MCF 10A (cell line): ENCODE data around the gene MS4A10. TPM values are rescaled to one million over a fixed set of nuclear protein-coding genes. Genes with fewer than 3 reads are reported as not detected.

ENCODE experiments used
- BruUV-seq: library from RNA; stranded (reverse); fragments of 400-500 nt; replicated peaks from 2 replicates; lab custom pipeline; 2021; lab: Mats Ljungman, UMichigan
- CTCF ChIA-PET: fragments of 300-600 bp; sonication (Branson Sonifier 250); formaldehyde crosslinking; extraction: SDS; loops from one replicate; lab custom pipeline; 2021; ENCODE audit warnings: antibody characterized with exemption, inconsistent platforms; lab: Yijun Ruan, JAX
- POLR2A ChIA-PET: fragments of 300-600, 350-650 bp; sonication (Branson Sonifier 250); formaldehyde crosslinking; extraction: SDS; loops from one replicate; lab custom pipeline; 2020; ENCODE audit warnings: antibody characterized with exemption, inconsistent platforms; lab: Yijun Ruan, JAX
- DNase-seq: peaks from one replicate; pipeline ENCODE4 v3.0.0-alpha.2; 2018; ENCODE audit not compliant: unreplicated experiment
- H3K27ac Mint-ChIP-seq: one replicate; pipeline ENCODE4 v1.8.0; 2022; ENCODE audit warnings: mild to moderate bottlenecking, low read depth, mixed read lengths; ENCODE audit not compliant: unreplicated experiment
- H3K27me3 Mint-ChIP-seq: one replicate; pipeline ENCODE4 v1.8.0; 2022; ENCODE audit warnings: mixed read lengths; ENCODE audit not compliant: insufficient read depth, unreplicated experiment
- H3K36me3 Mint-ChIP-seq: one replicate; pipeline ENCODE4 v1.8.0; 2022; ENCODE audit warnings: mild to moderate bottlenecking, moderate library complexity, mixed read lengths; ENCODE audit not compliant: insufficient read depth, unreplicated experiment
- H3K4me1 Mint-ChIP-seq: one replicate; pipeline ENCODE4 v1.8.0; 2022; ENCODE audit warnings: mixed read lengths; ENCODE audit not compliant: insufficient read depth, unreplicated experiment
- H3K4me3 Mint-ChIP-seq: one replicate; pipeline ENCODE4 v1.8.0; 2022; ENCODE audit warnings: mild to moderate bottlenecking, moderate library complexity, mixed read lengths; ENCODE audit not compliant: unreplicated experiment
- H3K9me3 Mint-ChIP-seq: one replicate; pipeline ENCODE4 v1.8.0; 2022; ENCODE audit warnings: mixed read lengths; ENCODE audit not compliant: unreplicated experiment
- CTCF ChIP-seq: fragments of 200-600 bp; IDR thresholded peaks from one replicate; pipeline ENCODE4 v1.8.0; 2022; ENCODE audit warnings: antibody characterized with exemption, mild to moderate bottlenecking; ENCODE audit not compliant: unreplicated experiment
- intact Hi-C: fragments of 100-400 bp; cut with micrococcal nuclease; formaldehyde crosslinking; loops from 2 replicates; pipeline ENCODE4 v1.14.1; 2022
- total RNA-seq: library from RNA; stranded (reverse); gene quantifications from 2 replicates; pipeline ENCODE4 v1.2.3, GENCODE V29; 2022

The MS4A10 gene
- total RNA-seq, 1 experiment from 2014 or later: not detected

- no peaks in the 10 kb centered on the region for H3K4me1 Mint-ChIP-seq
- ChIA-PET POLR2A (no interaction called here), CTCF (interaction anchor here (0.5 kb wide), 1 partner anchor 117 kb away, joined by 3 read pairs; no protein-coding TSS in a partner anchor)
- H3K4me3 Mint-ChIP-seq: no peak overlapping the region
- no TSS peak for BruUV-seq
- intact Hi-C loops: no loop called here
- H3K36me3 Mint-ChIP-seq: peaks cover 3% of the 10 kb centered on the region
- no peaks in the 10 kb centered on the region for H3K9me3 Mint-ChIP-seq
- no peak for TF ChIP-seq CTCF
- no peak for DNase-seq
- H3K27me3 Mint-ChIP-seq: peaks cover 9% of the 10 kb centered on the region
- H3K27ac Mint-ChIP-seq: no peak overlapping the region
Observed at GRCh38 chr11:60810569-60810968, 25.4 kb downstream of the MS4A10 start.

- Mint-ChIP-seq H3K4me3 (no peak overlapping the region), H3K4me1 (no peaks in the 10 kb centered on the region), H3K27me3 (peaks cover 9% of the 10 kb centered on the region), H3K9me3 (no peaks in the 10 kb centered on the region), H3K36me3 (no peaks in the 10 kb centered on the region), H3K27ac (no peak overlapping the region)
- no peak for TF ChIP-seq CTCF
- no TSS peak for BruUV-seq
- CTCF ChIA-PET: interaction anchor here (2.0 kb wide), 1 partner anchor 17 kb away, joined by 10 read pairs; no protein-coding TSS in a partner anchor
- POLR2A ChIA-PET: no interaction called here
- DNase-seq: no peak
- intact Hi-C loops: no loop called here
Observed at GRCh38 chr11:60813324-60813723, 28.2 kb downstream of the MS4A10 start.

GRCh38 chr11:60814112-60814511 lies 29.0 kb downstream of the MS4A10 start:
- H3K4me1 Mint-ChIP-seq: no peaks in the 10 kb centered on the region
- H3K36me3 Mint-ChIP-seq: no peaks in the 10 kb centered on the region
- BruUV-seq: no TSS peak
- H3K27ac Mint-ChIP-seq: no peak overlapping the region
- H3K4me3 Mint-ChIP-seq: no peak overlapping the region
- DNase-seq: no peak
- H3K9me3 Mint-ChIP-seq: no peaks in the 10 kb centered on the region
- ChIA-PET CTCF (interaction anchor here (2.0 kb wide), 1 partner anchor 16 kb away, joined by 10 read pairs; no protein-coding TSS in a partner anchor), POLR2A (no interaction called here)
- H3K27me3 Mint-ChIP-seq: peaks cover 9% of the 10 kb centered on the region
- TF ChIP-seq CTCF: no peak
- intact Hi-C loops: no loop called here

GRCh38 chr11:60816590-60817157 lies 31.5 kb downstream of the MS4A10 start:
- Mint-ChIP-seq H3K36me3 (no peaks in the 10 kb centered on the region), H3K9me3 (no peaks in the 10 kb centered on the region), H3K4me3 (no peak overlapping the region), H3K27ac (no peak overlapping the region), H3K27me3 (no peaks in the 10 kb centered on the region), H3K4me1 (no peaks in the 10 kb centered on the region)
- no peak for DNase-seq
- TF ChIP-seq CTCF: no peak
- POLR2A ChIA-PET: no interaction called here
- BruUV-seq: no TSS peak
- intact Hi-C loops: no loop called here
- CTCF ChIA-PET: interaction anchor here (1.2 kb wide), 1 partner anchor 71 kb away, joined by 3 read pairs; no protein-coding TSS in a partner anchor
